ENCODE results near the gene FCRL3. TPM values are rescaled to one million over a fixed set of nuclear protein-coding genes. Genes with fewer than 3 reads are reported as not detected.
"Not testable (repeated sequence)": the region's sequence is repeated elsewhere in the genome, so short reads cannot be mapped to it uniquely, and the experiment has no call there.

The FCRL3 gene, protein sequence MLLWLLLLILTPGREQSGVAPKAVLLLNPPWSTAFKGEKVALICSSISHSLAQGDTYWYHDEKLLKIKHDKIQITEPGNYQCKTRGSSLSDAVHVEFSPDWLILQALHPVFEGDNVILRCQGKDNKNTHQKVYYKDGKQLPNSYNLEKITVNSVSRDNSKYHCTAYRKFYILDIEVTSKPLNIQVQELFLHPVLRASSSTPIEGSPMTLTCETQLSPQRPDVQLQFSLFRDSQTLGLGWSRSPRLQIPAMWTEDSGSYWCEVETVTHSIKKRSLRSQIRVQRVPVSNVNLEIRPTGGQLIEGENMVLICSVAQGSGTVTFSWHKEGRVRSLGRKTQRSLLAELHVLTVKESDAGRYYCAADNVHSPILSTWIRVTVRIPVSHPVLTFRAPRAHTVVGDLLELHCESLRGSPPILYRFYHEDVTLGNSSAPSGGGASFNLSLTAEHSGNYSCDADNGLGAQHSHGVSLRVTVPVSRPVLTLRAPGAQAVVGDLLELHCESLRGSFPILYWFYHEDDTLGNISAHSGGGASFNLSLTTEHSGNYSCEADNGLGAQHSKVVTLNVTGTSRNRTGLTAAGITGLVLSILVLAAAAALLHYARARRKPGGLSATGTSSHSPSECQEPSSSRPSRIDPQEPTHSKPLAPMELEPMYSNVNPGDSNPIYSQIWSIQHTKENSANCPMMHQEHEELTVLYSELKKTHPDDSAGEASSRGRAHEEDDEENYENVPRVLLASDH
- total RNA-seq (2021) (not detected in 2 replicates), Bru-seq, nascent RNA (not detected), BruChase-seq, experiment 1, labeled RNA remaining after a 2-hour chase (percentile 4 among the genes with signal in this experiment), BruChase-seq, experiment 2, labeled RNA remaining after a 6-hour chase (not detected)
- long read RNA-seq = 0 reads

DNA sequence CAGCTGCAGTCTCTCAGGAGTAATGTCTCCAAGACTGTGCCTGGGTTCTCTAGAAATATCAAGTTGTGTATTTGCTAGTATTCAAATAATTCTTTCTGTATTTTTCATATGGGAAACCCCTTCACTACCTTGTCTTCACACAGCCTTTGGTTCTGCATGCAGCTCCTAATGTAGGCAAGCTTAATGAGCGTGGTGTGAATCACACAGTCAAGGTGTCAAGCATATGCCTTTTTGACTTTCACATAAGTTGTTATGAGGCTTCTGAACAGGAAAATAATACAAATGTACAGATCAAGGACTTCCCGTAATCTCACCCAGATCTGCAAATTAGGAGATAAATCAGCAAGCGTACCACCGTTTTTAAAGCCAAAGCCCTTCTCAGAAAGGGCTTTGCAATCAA is at the start of gene FCRL3:
Gene FCRL3 (minus strand): TSS at position 38 of the 400 bp plus-strand sequence. CDS start 280 bp downstream, outside the sequence.
- Histone ChIP-seq H3K9me3 (ENCODE audit: low read depth, low read length, poor library complexity, severe bottlenecking) (no peaks in the 10 kb centered on the region), H3K4me3 (ENCODE audit: low read depth, low read length, poor library complexity, severe bottlenecking) (no peak within 1 kb of the TSS), H3K27me3 (replicated peaks; ENCODE audit: insufficient read depth, low read depth, low read length, poor library complexity) (peaks cover 35% of the 10 kb centered on the region), H3K4me1 (ENCODE audit: insufficient read depth, low read length, poor library complexity, severe bottlenecking) (no peaks in the 10 kb centered on the region), H3K27ac (ENCODE audit: low read depth, low read length, poor library complexity, severe bottlenecking) (no peak within 1 kb of the TSS), H3K36me3 (ENCODE audit: insufficient read depth, low read length, poor library complexity, severe bottlenecking) (no peaks in the 10 kb centered on the region)
- TF ChIP-seq EZH2 (IDR thresholded peaks at IDR 0.05; ENCODE audit: borderline replicate concordance, low read depth, low read length, poor library complexity, severe bottlenecking) = no peak
- TF ChIP-seq, protein P1, sequence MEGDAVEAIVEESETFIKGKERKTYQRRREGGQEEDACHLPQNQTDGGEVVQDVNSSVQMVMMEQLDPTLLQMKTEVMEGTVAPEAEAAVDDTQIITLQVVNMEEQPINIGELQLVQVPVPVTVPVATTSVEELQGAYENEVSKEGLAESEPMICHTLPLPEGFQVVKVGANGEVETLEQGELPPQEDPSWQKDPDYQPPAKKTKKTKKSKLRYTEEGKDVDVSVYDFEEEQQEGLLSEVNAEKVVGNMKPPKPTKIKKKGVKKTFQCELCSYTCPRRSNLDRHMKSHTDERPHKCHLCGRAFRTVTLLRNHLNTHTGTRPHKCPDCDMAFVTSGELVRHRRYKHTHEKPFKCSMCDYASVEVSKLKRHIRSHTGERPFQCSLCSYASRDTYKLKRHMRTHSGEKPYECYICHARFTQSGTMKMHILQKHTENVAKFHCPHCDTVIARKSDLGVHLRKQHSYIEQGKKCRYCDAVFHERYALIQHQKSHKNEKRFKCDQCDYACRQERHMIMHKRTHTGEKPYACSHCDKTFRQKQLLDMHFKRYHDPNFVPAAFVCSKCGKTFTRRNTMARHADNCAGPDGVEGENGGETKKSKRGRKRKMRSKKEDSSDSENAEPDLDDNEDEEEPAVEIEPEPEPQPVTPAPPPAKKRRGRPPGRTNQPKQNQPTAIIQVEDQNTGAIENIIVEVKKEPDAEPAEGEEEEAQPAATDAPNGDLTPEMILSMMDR (conservative IDR thresholded peaks at IDR 0.05; ENCODE audit: low read depth, low read length) = no peak
- BruUV-seq (replicated peaks) = no TSS peak
- CTCF ChIA-PET = no interaction called here
- intact Hi-C loops (cut with micrococcal nuclease; ENCODE audit: unreplicated experiment) = loop anchor here (10.0 kb wide), 1 partner anchor 424 kb away; a partner anchor contains a TSS
- no peak for DNase-seq (ENCODE audit: low spot score)
- POLR2A ChIA-PET (ENCODE audit: low non-redundant PET) = no interaction called here

DNA sequence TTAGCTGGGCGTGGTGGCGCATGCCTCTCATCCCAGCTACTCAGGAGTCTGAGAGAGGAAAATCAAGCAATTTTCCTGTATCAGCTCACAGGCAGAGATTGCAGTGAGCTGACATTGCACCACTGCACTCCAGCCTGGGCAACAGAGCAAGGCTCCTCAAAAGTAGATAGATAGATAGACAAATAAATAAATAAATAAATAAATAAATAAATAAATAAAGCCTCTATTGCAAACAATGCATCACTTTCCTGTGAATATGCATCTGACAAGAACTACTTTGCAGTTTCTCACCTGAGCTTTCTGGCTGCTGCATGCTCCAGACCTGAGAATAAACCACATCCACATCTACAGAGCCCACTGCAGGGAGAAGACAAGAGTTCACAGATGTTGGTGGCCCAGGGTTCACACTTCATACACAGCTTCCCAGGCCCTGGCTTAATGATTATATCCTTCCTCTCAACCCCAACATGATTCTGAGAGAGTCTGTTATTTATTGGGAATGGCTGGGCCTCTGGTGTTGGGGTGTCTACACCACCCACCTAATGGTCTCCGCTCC is 47.8 kb upstream of the FCRL3 start:
- Histone ChIP-seq H3K27me3 (replicated peaks; ENCODE audit: insufficient read depth, low read depth, low read length, poor library complexity) (peaks cover 7% of the 10 kb centered on the region), H3K9me3 (ENCODE audit: low read depth, low read length, poor library complexity, severe bottlenecking) (no peaks in the 10 kb centered on the region), H3K36me3 (ENCODE audit: insufficient read depth, low read length, poor library complexity, severe bottlenecking) (no peaks in the 10 kb centered on the region), H3K4me1 (ENCODE audit: insufficient read depth, low read length, poor library complexity, severe bottlenecking) (no peaks in the 10 kb centered on the region), H3K27ac (ENCODE audit: low read depth, low read length, poor library complexity, severe bottlenecking) (no peak overlapping the region), H3K4me3 (ENCODE audit: low read depth, low read length, poor library complexity, severe bottlenecking) (no peak overlapping the region)
- no TSS peak for BruUV-seq (replicated peaks)
- intact Hi-C loops (cut with micrococcal nuclease; ENCODE audit: unreplicated experiment) = no loop called here
- ChIA-PET POLR2A (ENCODE audit: low non-redundant PET) (no interaction called here), CTCF (no interaction called here)
- DNase-seq (ENCODE audit: low spot score) = no peak
- TF ChIP-seq EZH2 (IDR thresholded peaks at IDR 0.05; ENCODE audit: borderline replicate concordance, low read depth, low read length, poor library complexity, severe bottlenecking) = no peak
- TF ChIP-seq, protein P1 (conservative IDR thresholded peaks at IDR 0.05; ENCODE audit: low read depth, low read length) = no peak

DNA sequence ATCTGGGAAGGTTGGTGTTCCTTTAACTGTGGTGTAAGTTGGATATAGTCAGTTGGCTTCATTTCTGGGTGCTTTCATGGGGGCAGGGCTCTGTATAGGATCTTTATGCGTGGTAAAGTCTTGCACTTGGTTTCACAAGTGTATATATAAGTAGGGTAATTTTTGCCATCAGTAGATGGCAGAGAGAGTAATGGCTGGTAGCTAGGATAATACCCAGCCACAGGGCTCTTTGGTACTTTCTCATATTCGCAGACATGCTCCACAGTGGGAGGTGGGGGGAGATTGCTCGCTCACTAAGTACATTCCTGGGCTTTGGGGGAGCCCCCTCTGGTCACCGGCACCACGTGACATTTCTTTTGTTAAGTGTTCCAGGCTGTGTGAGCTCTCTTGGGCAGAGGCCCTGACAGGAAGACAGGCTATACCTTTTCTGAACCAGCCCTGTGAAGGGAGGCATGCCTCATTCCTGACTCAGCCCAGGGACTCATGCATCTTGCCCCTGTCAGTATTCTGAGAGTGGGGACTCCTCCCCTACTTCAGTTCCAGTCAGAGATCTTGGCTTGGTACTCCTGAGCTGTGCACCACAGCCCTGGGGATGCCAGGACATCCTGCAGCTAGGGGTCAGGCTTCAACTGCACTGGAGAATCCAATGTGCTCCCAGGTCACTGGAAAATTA is 38.8 kb upstream of the FCRL3 start:
- TF ChIP-seq EZH2 (IDR thresholded peaks at IDR 0.05; ENCODE audit: borderline replicate concordance, low read depth, low read length, poor library complexity, severe bottlenecking) = no peak
- TF ChIP-seq, protein P1 (conservative IDR thresholded peaks at IDR 0.05; ENCODE audit: low read depth, low read length) = no peak
- no peak for DNase-seq (ENCODE audit: low spot score)
- ChIA-PET CTCF (no interaction called here), POLR2A (ENCODE audit: low non-redundant PET) (no interaction called here)
- Histone ChIP-seq H3K4me1 (ENCODE audit: insufficient read depth, low read length, poor library complexity, severe bottlenecking) (no peaks in the 10 kb centered on the region), H3K4me3 (ENCODE audit: low read depth, low read length, poor library complexity, severe bottlenecking) (no peak overlapping the region), H3K27me3 (replicated peaks; ENCODE audit: insufficient read depth, low read depth, low read length, poor library complexity) (no peaks in the 10 kb centered on the region), H3K36me3 (ENCODE audit: insufficient read depth, low read length, poor library complexity, severe bottlenecking) (no peaks in the 10 kb centered on the region), H3K27ac (ENCODE audit: low read depth, low read length, poor library complexity, severe bottlenecking) (no peak overlapping the region), H3K9me3 (ENCODE audit: low read depth, low read length, poor library complexity, severe bottlenecking) (no peaks in the 10 kb centered on the region)
- intact Hi-C loops (cut with micrococcal nuclease; ENCODE audit: unreplicated experiment) = no loop called here
- BruUV-seq (replicated peaks) = no TSS peak

DNA sequence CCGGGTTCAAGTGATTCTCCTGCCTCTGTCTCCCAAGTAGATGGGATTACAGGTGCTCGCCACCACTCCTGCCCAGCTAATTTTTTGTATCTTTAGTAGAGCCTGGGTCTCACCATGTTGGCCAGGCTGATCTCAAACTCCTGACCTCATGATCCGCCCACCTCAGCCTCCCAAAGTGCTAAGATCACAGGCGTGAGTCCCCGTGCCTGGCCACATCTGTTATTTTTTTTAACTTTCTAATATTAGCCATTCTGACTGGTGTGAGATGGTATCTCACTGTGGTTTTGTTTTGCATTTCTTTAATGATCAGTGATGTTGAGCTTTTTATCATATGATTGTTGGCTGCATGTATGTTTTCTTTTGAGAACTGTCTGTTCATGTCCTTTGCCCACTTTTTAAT is 35.4 kb upstream of the FCRL3 start:
- DNase-seq (ENCODE audit: low spot score); H3K4me1 ChIP-seq (ENCODE audit: insufficient read depth, low read length, poor library complexity, severe bottlenecking); intact Hi-C loops (cut with micrococcal nuclease; ENCODE audit: unreplicated experiment); POLR2A ChIA-PET (ENCODE audit: low non-redundant PET); H3K36me3 ChIP-seq (ENCODE audit: insufficient read depth, low read length, poor library complexity, severe bottlenecking); BruUV-seq (replicated peaks); H3K27me3 ChIP-seq (replicated peaks; ENCODE audit: insufficient read depth, low read depth, low read length, poor library complexity); H3K4me3 ChIP-seq (ENCODE audit: low read depth, low read length, poor library complexity, severe bottlenecking); H3K27ac ChIP-seq (ENCODE audit: low read depth, low read length, poor library complexity, severe bottlenecking); H3K9me3 ChIP-seq (ENCODE audit: low read depth, low read length, poor library complexity, severe bottlenecking); CTCF ChIA-PET: not testable (repeated sequence)
